ENCODE results near the gene LAMP5.

LAMP5 gene

GRCh38 chr20:9570612-9571011 lies 56.2 kb downstream of the LAMP5 start:
- DNase-seq (ENCODE audit: low spot score) (no peak), ATAC-seq (ENCODE audit: low read depth) (no peak)
- Histone ChIP-seq H3K27ac (ENCODE audit: poor library complexity, severe bottlenecking) (no peak overlapping the region), H3K36me3 (ENCODE audit: low read depth) (no peaks in the 10 kb centered on the region), H3K9me3 (ENCODE audit: severe bottlenecking) (no peaks in the 10 kb centered on the region), H3K27me3 (ENCODE audit: insufficient read depth, poor library complexity, severe bottlenecking) (peaks cover 4% of the 10 kb centered on the region), H3K4me3 (ENCODE audit: severe bottlenecking) (no peak overlapping the region), H3K4me1 (ENCODE audit: insufficient read depth, poor library complexity, severe bottlenecking) (no peaks in the 10 kb centered on the region)
- no peak for TF ChIP-seq CTCF (IDR thresholded peaks at IDR 0.05; ENCODE audit: poor library complexity, severe bottlenecking)

- ATAC-seq (ENCODE audit: low read depth) (no peak), DNase-seq (ENCODE audit: low spot score) (no peak)
- Histone ChIP-seq H3K9me3 (ENCODE audit: severe bottlenecking) (no peaks in the 10 kb centered on the region), H3K27ac (ENCODE audit: poor library complexity, severe bottlenecking) (no peak overlapping the region), H3K27me3 (ENCODE audit: insufficient read depth, poor library complexity, severe bottlenecking) (peaks cover 4% of the 10 kb centered on the region), H3K4me3 (ENCODE audit: severe bottlenecking) (no peak overlapping the region), H3K4me1 (ENCODE audit: insufficient read depth, poor library complexity, severe bottlenecking) (no peaks in the 10 kb centered on the region), H3K36me3 (ENCODE audit: low read depth) (no peaks in the 10 kb centered on the region)
- no peak for TF ChIP-seq CTCF (IDR thresholded peaks at IDR 0.05; ENCODE audit: poor library complexity, severe bottlenecking)
Measured at GRCh38 chr20:9571783-9572182, 57.4 kb downstream of the LAMP5 start.

GRCh38 chr20:9572670-9573069 lies 58.3 kb downstream of the LAMP5 start:
- H3K27ac ChIP-seq (ENCODE audit: poor library complexity, severe bottlenecking), result no peak overlapping the region
- H3K4me3 ChIP-seq (ENCODE audit: severe bottlenecking), result no peak overlapping the region
- TF ChIP-seq CTCF (IDR thresholded peaks at IDR 0.05; ENCODE audit: poor library complexity, severe bottlenecking), result no peak
- no peaks in the 10 kb centered on the region for H3K4me1 ChIP-seq (ENCODE audit: insufficient read depth, poor library complexity, severe bottlenecking)
- no peaks in the 10 kb centered on the region for H3K9me3 ChIP-seq (ENCODE audit: severe bottlenecking)
- H3K36me3 ChIP-seq (ENCODE audit: low read depth), result no peaks in the 10 kb centered on the region
- H3K27me3 ChIP-seq (ENCODE audit: insufficient read depth, poor library complexity, severe bottlenecking), result peaks cover 4% of the 10 kb centered on the region
- DNase-seq (ENCODE audit: low spot score) (no peak), ATAC-seq (ENCODE audit: low read depth) (no peak)

- H3K27me3 ChIP-seq (ENCODE audit: insufficient read depth, poor library complexity, severe bottlenecking), result peaks cover 4% of the 10 kb centered on the region
- H3K4me1 ChIP-seq (ENCODE audit: insufficient read depth, poor library complexity, severe bottlenecking), result no peaks in the 10 kb centered on the region
- no peaks in the 10 kb centered on the region for H3K9me3 ChIP-seq (ENCODE audit: severe bottlenecking)
- no peak for ATAC-seq (ENCODE audit: low read depth)
- no peak overlapping the region for H3K4me3 ChIP-seq (ENCODE audit: severe bottlenecking)
- no peak for DNase-seq (ENCODE audit: low spot score)
- no peak for TF ChIP-seq CTCF (IDR thresholded peaks at IDR 0.05; ENCODE audit: poor library complexity, severe bottlenecking)
- H3K27ac ChIP-seq (ENCODE audit: poor library complexity, severe bottlenecking), result no peak overlapping the region
- H3K36me3 ChIP-seq (ENCODE audit: low read depth), result no peaks in the 10 kb centered on the region
Measured at GRCh38 chr20:9573335-9574151, 59.2 kb downstream of the LAMP5 start.

- no peaks in the 10 kb centered on the region for H3K4me1 ChIP-seq (ENCODE audit: insufficient read depth, poor library complexity, severe bottlenecking)
- ATAC-seq (ENCODE audit: low read depth), result no peak
- no peak for TF ChIP-seq CTCF (IDR thresholded peaks at IDR 0.05; ENCODE audit: poor library complexity, severe bottlenecking)
- no peaks in the 10 kb centered on the region for H3K36me3 ChIP-seq (ENCODE audit: low read depth)
- H3K27ac ChIP-seq (ENCODE audit: poor library complexity, severe bottlenecking), result no peak overlapping the region
- H3K27me3 ChIP-seq (ENCODE audit: insufficient read depth, poor library complexity, severe bottlenecking), result peaks cover 4% of the 10 kb centered on the region
- no peaks in the 10 kb centered on the region for H3K9me3 ChIP-seq (ENCODE audit: severe bottlenecking)
- no peak for DNase-seq (ENCODE audit: low spot score)
- no peak overlapping the region for H3K4me3 ChIP-seq (ENCODE audit: severe bottlenecking)
Measured at GRCh38 chr20:9574181-9574580, 59.8 kb downstream of the LAMP5 start.

Data from RWPE2 (cell line).